B cell (primary cell): ENCODE measurements around the gene PPP2R2C. TPM values are rescaled to one million over a fixed set of nuclear protein-coding genes. Genes with fewer than 3 reads are reported as not detected.

Source experiments
- ATAC-seq: fragments of 200-7000 bp; cut with Tn5 transposase; one replicate; pipeline ENCODE4 v1.10.0; 2021; ENCODE audit warnings: low read depth, mild to moderate bottlenecking, moderate number of reproducible peaks, moderate library complexity
- CTCF ChIA-PET: fragments of 350-600 bp; sonication (Branson Sonifier 250); formaldehyde crosslinking; loops from one replicate; lab custom pipeline; 2021; ENCODE audit warnings: antibody characterized with exemption, inconsistent platforms; lab: Charles Lee
- POLR2A ChIA-PET: fragments of 350-600 bp; sonication (Branson Sonifier 250); formaldehyde crosslinking; loops from one replicate; lab custom pipeline; 2021; ENCODE audit warnings: antibody characterized with exemption; lab: Charles Lee
- DNase-seq: peaks from one replicate; pipeline ENCODE4 v3.0.0; 2013
- H2AFZ ChIP-seq: 2 replicates; pipeline ENCODE4 v1.6.1; 2012; ENCODE audit warnings: mild to moderate bottlenecking, low read depth, low read length; ENCODE audit not compliant: insufficient read depth, poor library complexity, severe bottlenecking
- H3K27ac ChIP-seq, 2 donors: 1 replicate in 1 of 2; 2 replicates in 1 of 2; pipeline ENCODE4 v1.5.1; 2012 to 2013; ENCODE audit warnings: low read length in 2 of 2, mild to moderate bottlenecking in 2 of 2, moderate library complexity in 1 of 2
- H3K27me3 ChIP-seq, 4 experiments: fragments of 200-600 bp in 1 of 4; sonication (generic) in 1 of 4; replicated peaks in 1 of 4; 1 replicate in 2 of 4; 2 replicates in 2 of 4; pipeline versions ENCODE4 v1.6.1 to v1.7.0; 2013 to 2016; ENCODE audit warnings: low read length in 3 of 4, mild to moderate bottlenecking in 2 of 4, mixed read lengths in 1 of 4, moderate library complexity in 1 of 4; ENCODE audit not compliant: insufficient read depth in 4 of 4, control insufficient read depth in 3 of 4; ENCODE audit errors: control extremely low read depth in 1 of 4
- H3K36me3 ChIP-seq, 2 experiments: replicated peaks in 1 of 2; 1 replicate in 1 of 2; 2 replicates in 1 of 2; pipeline versions ENCODE4 v1.6.1 to v1.7.1; 2013; ENCODE audit warnings: low read length in 1 of 2; ENCODE audit not compliant: insufficient read depth in 2 of 2, control insufficient read depth in 1 of 2; ENCODE audit errors: control extremely low read depth in 1 of 2, extremely low read depth in 1 of 2
- H3K4me1 ChIP-seq, 2 donors: fragments of 200-600 bp in 1 of 2; sonication (generic) in 1 of 2; 1 replicate in 1 of 2; 2 replicates in 1 of 2; pipeline versions ENCODE4 v1.5.1 to v1.6.1; 2013 to 2017; ENCODE audit warnings: low read length in 2 of 2; ENCODE audit not compliant: control insufficient read depth in 2 of 2, insufficient read depth in 2 of 2
- H3K4me2 ChIP-seq: replicated peaks from 2 replicates; pipeline ENCODE3; 2012; ENCODE audit warnings: mild to moderate bottlenecking, low read depth, low read length; ENCODE audit not compliant: poor library complexity, severe bottlenecking
- H3K4me3 ChIP-seq, 5 experiments: fragments of 200-600 bp in 1 of 5; sonication (generic) in 1 of 5; 1 replicate in 3 of 5; 2 replicates in 2 of 5; pipeline versions ENCODE4 v1.5.1 to v1.7.0; 2011 to 2016; ENCODE audit warnings: low read length in 4 of 5, mild to moderate bottlenecking in 4 of 5, low read depth in 2 of 5, control low read depth in 1 of 5, moderate library complexity in 1 of 5; ENCODE audit not compliant: insufficient read depth in 1 of 5; ENCODE audit errors: control extremely low read depth in 1 of 5, extremely low read depth in 1 of 5
- H3K79me2 ChIP-seq: fragments of 200-600 bp; sonication (generic); one replicate; pipeline ENCODE4 v1.6.0; 2016; ENCODE audit warnings: low read length; ENCODE audit not compliant: control insufficient read depth, insufficient read depth
- H3K9ac ChIP-seq: fragments of 200-600 bp; sonication (generic); 2 replicates; pipeline ENCODE4 v1.6.1; 2017; ENCODE audit warnings: mild to moderate bottlenecking, low read length, moderate library complexity
- H3K9me3 ChIP-seq, 3 donors: one replicate each; pipeline versions ENCODE4 v1.6.1 to v1.7.1; 2013; ENCODE audit warnings: low read length in 2 of 3; ENCODE audit not compliant: control insufficient read depth in 2 of 3, insufficient read depth in 1 of 3; ENCODE audit errors: control extremely low read depth in 1 of 3
- H4K20me1 ChIP-seq: 2 replicates; pipeline ENCODE4 v1.6.0; 2012; ENCODE audit warnings: mild to moderate bottlenecking, low read length; ENCODE audit not compliant: insufficient read depth, control insufficient read depth, poor library complexity, severe bottlenecking
- H3K27ac Mint-ChIP-seq: one replicate; pipeline ENCODE4 v1.8.0; 2021; ENCODE audit warnings: mixed read lengths
- H3K27me3 Mint-ChIP-seq: one replicate; pipeline ENCODE4 v1.8.0; 2021; ENCODE audit warnings: mixed read lengths
- H3K4me1 Mint-ChIP-seq: one replicate; pipeline ENCODE4 v1.8.0; 2021; ENCODE audit warnings: mixed read lengths
- H3K4me3 Mint-ChIP-seq: one replicate; pipeline ENCODE4 v1.8.0; 2021; ENCODE audit warnings: mixed read lengths
- H3K9me3 Mint-ChIP-seq: one replicate; pipeline ENCODE4 v1.8.0; 2022; ENCODE audit warnings: mixed read lengths; ENCODE audit not compliant: insufficient read depth
- CTCF ChIP-seq: fragments of 200-600 bp; IDR thresholded peaks from one replicate; pipeline ENCODE4 v1.8.0; 2022; ENCODE audit warnings: antibody characterized with exemption, mild to moderate bottlenecking
- EZH2 ChIP-seq: IDR thresholded peaks from 2 replicates; pipeline ENCODE4 v1.6.1; 2012; ENCODE audit warnings: borderline replicate concordance, low read depth, mild to moderate bottlenecking, moderate library complexity, low read length; ENCODE audit not compliant: insufficient read depth, poor library complexity, severe bottlenecking
- WGBS: methylation state at CpG from one replicate; pipeline ENCODE4 v1.1.5; 2013; ENCODE audit warnings: missing lambda C conversion rate; ENCODE audit not compliant: insufficient coverage; 5-methylcytosine and 5-hydroxymethylcytosine counted together
- intact Hi-C: fragments of 100-400 bp; cut with micrococcal nuclease; formaldehyde crosslinking; loops from one replicate; pipeline ENCODE4 v1.10.0; 2022
- polyA plus RNA-seq: library from polyadenylated mRNA; depleted of rRNA; stranded (reverse); fragments of >200 nt; gene quantifications from 2 replicates; pipeline ENCODE4 v1.2.3, GENCODE V29; 2012
- total RNA-seq, 2 donors: library from RNA; stranded (reverse); fragments of 120-200 nt in 1 of 2; gene quantifications; 1 replicate in 1 of 2; 2 replicates in 1 of 2; pipeline versions ENCODE4 v1.2.3 to v1.2.4, GENCODE V29; 2013 to 2022

PPP2R2C gene
- total and polyA plus RNA-seq, 2 donors (not counting 1 experiment from before 2014, with no cell fraction given): not detected

GRCh38 chr4:6271701-6272465 is 200.5 kb downstream of the PPP2R2C start:
- no peaks in the 10 kb centered on the region for H3K36me3 ChIP-seq
- peak overlapping the region; percentile 82 for H3K4me3 Mint-ChIP-seq
- WGBS: 88% methylated on average over 15 of the region's 15 CpGs
- H3K27me3 Mint-ChIP-seq: peaks cover 3% of the 10 kb centered on the region
- no peak overlapping the region for H3K9ac ChIP-seq
- ATAC-seq (no peak), DNase-seq (no peak)
- no peak overlapping the region for H2AFZ ChIP-seq
- no peak overlapping the region for H3K27ac Mint-ChIP-seq
- H3K4me1 ChIP-seq: peaks cover 22 to 32% of the 10 kb centered on the region in 2 donors
- H3K79me2 ChIP-seq: no peaks in the 10 kb centered on the region
- no peaks in the 10 kb centered on the region for H3K27me3 ChIP-seq
- no peaks in the 10 kb centered on the region for H3K9me3 Mint-ChIP-seq
- no peak overlapping the region for H3K27ac ChIP-seq
- intact Hi-C loops: no loop called here
- peaks cover 30% of the 10 kb centered on the region for H3K4me1 Mint-ChIP-seq
- no peak overlapping the region for H3K4me3 ChIP-seq
- CTCF ChIA-PET: interaction anchor here (0.7 to 1.8 kb wide), 3 partner anchors 21 to 56 kb away, joined by 3 to 6 read pairs (median 3); no protein-coding TSS in a partner anchor
- TF ChIP-seq CTCF (no peak), EZH2 (no peak)
- POLR2A ChIA-PET: no interaction called here
- no peaks in the 10 kb centered on the region for H3K9me3 ChIP-seq
- no peak overlapping the region for H3K4me2 ChIP-seq
- no peaks in the 10 kb centered on the region for H4K20me1 ChIP-seq

- DNase-seq: peak; percentile 18
- Mint-ChIP-seq H3K9me3 (no peaks in the 10 kb centered on the region), H3K4me3 (peak overlapping the region; percentile 82), H3K4me1 (peaks cover 32% of the 10 kb centered on the region), H3K27me3 (peaks cover 3% of the 10 kb centered on the region), H3K27ac (no peak overlapping the region)
- no peak overlapping the region for H2AFZ ChIP-seq
- no peak for ATAC-seq
- ChIA-PET POLR2A (no interaction called here), CTCF (no interaction called here)
- H3K4me2 ChIP-seq: no peak overlapping the region
- H3K27me3 ChIP-seq: no peaks in the 10 kb centered on the region
- no peak overlapping the region for H3K27ac ChIP-seq
- H3K9ac ChIP-seq: no peak overlapping the region
- H3K79me2 ChIP-seq: no peaks in the 10 kb centered on the region
- 75% methylated on average over 9 of the region's 9 CpGs for WGBS
- intact Hi-C loops: no loop called here
- peaks cover 22 to 33% of the 10 kb centered on the region in 2 donors for H3K4me1 ChIP-seq
- H4K20me1 ChIP-seq: no peaks in the 10 kb centered on the region
- TF ChIP-seq CTCF (no peak), EZH2 (no peak)
- no peak overlapping the region for H3K4me3 ChIP-seq
- H3K9me3 ChIP-seq: no peaks in the 10 kb centered on the region
- no peaks in the 10 kb centered on the region for H3K36me3 ChIP-seq
These were observed 201.2 kb downstream of the PPP2R2C start for GRCh38 chr4:6271206-6271605.
